Kidney (tissue), 14 donors: ENCODE data around the gene HSD17B8. TPM values are rescaled to one million over a fixed set of nuclear protein-coding genes. Genes with fewer than 3 reads are reported as not detected.

ENCODE experiments used
- DNase-seq, 5 donors: peaks; one replicate each; pipeline ENCODE4 v3.0.0-alpha.2; 2013 to 2020
- FAIRE-seq: peaks from 2 replicates; lab custom pipeline; 2012; peaks lifted over from hg19 to GRCh38; lab: Jason Lieb, UNC
- H3K27ac ChIP-seq, 2 donors: one replicate each; pipeline ENCODE4 v1.7.0; 2013; ENCODE audit warnings: low read depth in 2 of 2, low read length in 2 of 2, inconsistent platforms in 1 of 2
- H3K27me3 ChIP-seq: one replicate; pipeline ENCODE4 v1.7.1; 2013; ENCODE audit warnings: low read length, inconsistent platforms; ENCODE audit not compliant: control insufficient read depth, insufficient read depth
- H3K36me3 ChIP-seq, 3 donors: one replicate each; pipeline versions ENCODE4 v1.7.0 to v1.7.1; 2013; ENCODE audit warnings: low read length in 3 of 3, control low read depth in 1 of 3, inconsistent platforms in 1 of 3; ENCODE audit not compliant: insufficient read depth in 3 of 3, control insufficient read depth in 2 of 3
- H3K4me1 ChIP-seq, 3 donors: one replicate each; pipeline versions ENCODE4 v1.7.0 to v1.7.1; 2013; ENCODE audit warnings: low read length in 3 of 3, inconsistent platforms in 1 of 3, low read depth in 1 of 3; ENCODE audit not compliant: control insufficient read depth in 2 of 3, insufficient read depth in 2 of 3
- H3K4me3 ChIP-seq, 3 donors: one replicate each; pipeline versions ENCODE4 v1.7.0 to v1.8.1; 2013; ENCODE audit warnings: low read length in 3 of 3, control low read depth in 1 of 3, inconsistent platforms in 1 of 3
- H3K9ac ChIP-seq, 3 donors: one replicate each; pipeline versions ENCODE4 v1.7.0 to v1.7.1; 2013; ENCODE audit warnings: low read length in 3 of 3, control low read depth in 1 of 3, inconsistent platforms in 1 of 3
- H3K9me3 ChIP-seq, 3 donors: one replicate each; pipeline versions ENCODE4 v1.7.0 to v1.7.1; 2013; ENCODE audit warnings: low read length in 3 of 3, control low read depth in 1 of 3, inconsistent platforms in 1 of 3; ENCODE audit not compliant: control insufficient read depth in 2 of 3, insufficient read depth in 1 of 3
- CTCF ChIP-seq: IDR thresholded peaks from 3 replicates; pipeline ENCODE4 v1.5.1; 2012; ENCODE audit warnings: mild to moderate bottlenecking, moderate library complexity, borderline replicate concordance; ENCODE audit not compliant: insufficient read depth; ENCODE audit errors: extremely low read depth
- intact Hi-C: fragments of 100-400 bp; cut with DNase I; formaldehyde crosslinking; loops from one replicate; pipeline ENCODE4 v1.11.1; 2022
- polyA plus RNA-seq: library from polyadenylated mRNA; stranded (reverse); fragments of 350-450 nt; fragmentation: Illumina TruSeq; extraction: RNeasy Lipid Tissue Mini Kit (QIAGEN cat#74804); gene quantifications from one replicate; pipeline ENCODE4 v1.2.3, GENCODE V29; 2014; ENCODE audit warnings: low read depth, low replicate concordance; ENCODE audit not compliant: insufficient read depth
- total RNA-seq: library from RNA; stranded (reverse); fragmentation: NEBNext Ultra II Directional; extraction: Animal tissue kit (Norgen Biotek cat#: 25700); gene quantifications from one replicate; pipeline ENCODE4 v1.2.1, GENCODE V29; 2021
- donor health status: control.
- donor health status: control.
- donor health status: control.
- donor health status: control.
- donor health status: control.
- donor health status: DM: yes; HTN: yes; CAD: no.
- donor health status: Normal renal cell carcinoma (clear cell type).

The HSD17B8 gene
- total and polyA plus RNA-seq, 2 donors from 2014 or later, result 26.6 to 83.0 TPM

- Histone ChIP-seq H3K9me3 (no peaks in the 10 kb centered on the region), H3K36me3 (peaks cover 9 to 20% (median 17%) of the 10 kb centered on the region in 3 donors), H3K4me3 (no peak overlapping the region), H3K9ac (no peak overlapping the region), H3K4me1 (peaks cover 0 to 14% (median 7%) of the 10 kb centered on the region in 3 donors), H3K27me3 (peaks cover 4% of the 10 kb centered on the region), H3K27ac (no peak overlapping the region)
- peak in 1 of 5 donors; percentile 60 for DNase-seq
- no peak for TF ChIP-seq CTCF
- intact Hi-C loops, result no loop called here
- no peak for FAIRE-seq
These were observed 8.9 kb upstream of the HSD17B8 start for GRCh38 chr6:33195304-33196165.

- Histone ChIP-seq H3K4me1 (peaks cover 3 to 29% (median 13%) of the 10 kb centered on the region in 3 donors), H3K27me3 (no peaks in the 10 kb centered on the region), H3K9ac (no peak overlapping the region), H3K9me3 (no peaks in the 10 kb centered on the region), H3K36me3 (peaks cover 15 to 24% (median 22%) of the 10 kb centered on the region in 3 donors), H3K27ac (no peak overlapping the region), H3K4me3 (no peak overlapping the region)
- intact Hi-C loops, result no loop called here
- peak in 3 of 5 donors; percentile 35 to 79 (median 61) for DNase-seq
- TF ChIP-seq CTCF, result peak; percentile 55
- FAIRE-seq, result no peak
These were observed 6.9 kb upstream of the HSD17B8 start for GRCh38 chr6:33197431-33198048.

GRCh38 chr6:33198159-33198852, 6.1 kb upstream of the HSD17B8 start:
- DNase-seq (no peak), FAIRE-seq (no peak)
- Histone ChIP-seq H3K27ac (no peak overlapping the region), H3K9ac (no peak overlapping the region), H3K4me3 (no peak overlapping the region), H3K27me3 (no peaks in the 10 kb centered on the region), H3K9me3 (no peaks in the 10 kb centered on the region), H3K36me3 (peaks cover 19 to 32% (median 28%) of the 10 kb centered on the region in 3 donors), H3K4me1 (peaks cover 3 to 24% (median 10%) of the 10 kb centered on the region in 3 donors)
- intact Hi-C loops, result no loop called here
- TF ChIP-seq CTCF, result no peak
